NCI-H1417 (cell line): ENCODE data around the gene FMN1.

Experiments
- DNase-seq, 3 experiments: peaks; one replicate each; lab custom pipeline; 2025; lab: John Stamatoyannopoulos, UW

The FMN1 gene

GRCh38 chr15:32928876-32929275, 265.6 kb downstream of the FMN1 start:
- no peak for DNase-seq

- DNase-seq, result no peak
Observed at GRCh38 chr15:32927124-32927523, 267.4 kb downstream of the FMN1 start.

- no peak for DNase-seq
Observed at GRCh38 chr15:32923176-32923575, 271.3 kb downstream of the FMN1 start.

- no peak for DNase-seq
Observed at GRCh38 chr15:32922541-32922940, 272.0 kb downstream of the FMN1 start.

- DNase-seq, result peak in 1 of 3 experiments; percentile 89
Observed at GRCh38 chr15:32919749-32920414, 274.6 kb downstream of the FMN1 start.

- DNase-seq, result no peak
Observed at GRCh38 chr15:32918547-32918946, 276.0 kb downstream of the FMN1 start.

GRCh38 chr15:32910839-32911238, 283.7 kb downstream of the FMN1 start:
- DNase-seq, result no peak

- no peak for DNase-seq
Observed at GRCh38 chr15:32909431-32909830, 285.1 kb downstream of the FMN1 start.

- no peak for DNase-seq
Observed at GRCh38 chr15:32908872-32909271, 285.6 kb downstream of the FMN1 start.

GRCh38 chr15:32908135-32908801, 286.2 kb downstream of the FMN1 start:
- DNase-seq, result no peak

- no peak for DNase-seq
Observed at GRCh38 chr15:32905481-32905880, 289.0 kb downstream of the FMN1 start.

- no peak for DNase-seq
Observed at GRCh38 chr15:32904448-32904847, 290.1 kb downstream of the FMN1 start.

GRCh38 chr15:32903591-32904290, 290.8 kb downstream of the FMN1 start:
- no peak for DNase-seq

- no peak for DNase-seq
Observed at GRCh38 chr15:32901995-32902394, 292.5 kb downstream of the FMN1 start.

- no peak for DNase-seq
Observed at GRCh38 chr15:32901192-32901591, 293.3 kb downstream of the FMN1 start.

- DNase-seq, result peak; percentile 7 to 92 (median 76)
Observed at GRCh38 chr15:32899126-32899596, 295.4 kb downstream of the FMN1 start.

- DNase-seq, result no peak
Observed at GRCh38 chr15:32898414-32898813, 296.1 kb downstream of the FMN1 start.

- DNase-seq, result no peak
Observed at GRCh38 chr15:32893421-32893820, 301.1 kb downstream of the FMN1 start.

- no peak for DNase-seq
Observed at GRCh38 chr15:32889214-32889613, 305.3 kb downstream of the FMN1 start.

GRCh38 chr15:32888221-32888761, 306.2 kb downstream of the FMN1 start:
- no peak for DNase-seq

GRCh38 chr15:32887090-32887489, 307.4 kb downstream of the FMN1 start:
- no peak for DNase-seq

- DNase-seq, result no peak
Observed at GRCh38 chr15:32886459-32886858, 308.1 kb downstream of the FMN1 start.

GRCh38 chr15:32885713-32886112, 308.8 kb downstream of the FMN1 start:
- DNase-seq, result no peak
